T-cell (primary cell): ENCODE results near the gene MED29. TPM values are rescaled to one million over a fixed set of nuclear protein-coding genes. Genes with fewer than 3 reads are reported as not detected.

Experiments
- ATAC-seq, 4 experiments: fragments of 200-7000 bp in 3 of 4; fragments of 150-1000 bp in 1 of 4; cut with Tn5 transposase; replicated peaks in 1 of 4; 1 replicate in 3 of 4; 2 replicates in 1 of 4; pipeline ENCODE4 v1.10.0; 2021; ENCODE audit warnings: moderate library complexity in 3 of 4, mild to moderate bottlenecking in 2 of 4, moderate number of reproducible peaks in 1 of 4
- CTCF ChIA-PET, 2 donors: fragments of 300-600 bp; sonication (Branson Sonifier 250); formaldehyde crosslinking; loops; one replicate each; lab custom pipeline; 2022; ENCODE audit warnings: antibody characterized with exemption in 2 of 2; lab: Charles Lee
- POLR2A ChIA-PET, 2 donors: fragments of 300-600 bp; sonication (Branson Sonifier 250); formaldehyde crosslinking; loops; one replicate each; lab custom pipeline; 2022; ENCODE audit warnings: antibody characterized with exemption in 2 of 2; lab: Charles Lee
- DNase-seq, 35 experiments: peaks; one replicate each; pipeline versions ENCODE4 v3.0.0 to v3.0.0-alpha.2; 2013 to 2023
- H3K27ac ChIP-seq: one replicate; pipeline ENCODE4 v1.5.1; 2013; ENCODE audit warnings: low read length
- H3K27me3 ChIP-seq, 2 experiments: replicated peaks in 1 of 2; 1 replicate in 1 of 2; 2 replicates in 1 of 2; pipeline versions ENCODE4 v1.6.1 to v1.7.0; 2013; ENCODE audit warnings: low read length in 1 of 2, mixed read lengths in 1 of 2; ENCODE audit not compliant: control insufficient read depth in 2 of 2, insufficient read depth in 2 of 2; ENCODE audit errors: extremely low read depth in 1 of 2
- H3K36me3 ChIP-seq, 2 donors: 1 replicate in 1 of 2; 2 replicates in 1 of 2; pipeline versions ENCODE4 v1.6.1 to v1.7.0; 2013; ENCODE audit warnings: low read length in 1 of 2; ENCODE audit not compliant: control insufficient read depth in 2 of 2, insufficient read depth in 1 of 2; ENCODE audit errors: extremely low read depth in 1 of 2
- H3K4me1 ChIP-seq, 2 experiments: 1 replicate in 1 of 2; 2 replicates in 1 of 2; pipeline versions ENCODE4 v1.6.1 to v1.7.0; 2013; ENCODE audit warnings: low read length in 2 of 2, mixed read lengths in 1 of 2; ENCODE audit not compliant: insufficient read depth in 2 of 2, control insufficient read depth in 1 of 2; ENCODE audit errors: extremely low read depth in 1 of 2
- H3K4me3 ChIP-seq, 2 donors: 1 replicate in 1 of 2; 2 replicates in 1 of 2; pipeline versions ENCODE4 v1.5.1 to v1.7.0; 2013; ENCODE audit warnings: mild to moderate bottlenecking in 2 of 2, low read length in 1 of 2, moderate library complexity in 1 of 2; ENCODE audit not compliant: control insufficient read depth in 1 of 2; ENCODE audit errors: extremely low read depth in 1 of 2
- H3K9me3 ChIP-seq: 2 replicates; pipeline ENCODE4 v1.7.0; 2013
- H3K27ac Mint-ChIP-seq, 2 donors: one replicate each; pipeline ENCODE4 v1.8.0; 2020 to 2021; ENCODE audit warnings: mild to moderate bottlenecking in 2 of 2, mixed read lengths in 2 of 2
- H3K27me3 Mint-ChIP-seq, 2 donors: one replicate each; pipeline ENCODE4 v1.8.0; 2021 to 2022; ENCODE audit warnings: mixed read lengths in 2 of 2
- H3K36me3 Mint-ChIP-seq: one replicate; pipeline ENCODE4 v1.8.0; 2021; ENCODE audit warnings: mixed read lengths
- H3K4me1 Mint-ChIP-seq, 3 donors: one replicate each; pipeline ENCODE4 v1.8.0; 2020 to 2022; ENCODE audit warnings: mixed read lengths in 3 of 3, mild to moderate bottlenecking in 1 of 3
- H3K4me3 Mint-ChIP-seq, 3 donors: one replicate each; pipeline ENCODE4 v1.8.0; 2020 to 2022; ENCODE audit warnings: mild to moderate bottlenecking in 3 of 3, mixed read lengths in 3 of 3, moderate library complexity in 3 of 3
- H3K9me3 Mint-ChIP-seq, 3 donors: one replicate each; pipeline ENCODE4 v1.8.0; 2020 to 2022; ENCODE audit warnings: mixed read lengths in 3 of 3
- WGBS: methylation state at CpG from one replicate; pipeline ENCODE4 v1.1.5; 2013; ENCODE audit warnings: missing lambda C conversion rate; ENCODE audit not compliant: insufficient coverage; 5-methylcytosine and 5-hydroxymethylcytosine counted together
- total RNA-seq, 35 experiments: library from RNA in 6 of 35; stranded (reverse) in 6 of 35; fragments of 120-200 nt in 1 of 35; gene quantifications; one replicate each; pipeline versions ENCODE4 v1.2.1 to v1.2.4 and lab custom pipeline; 2013 to 2026

Gene MED29
- total RNA-seq, 5 donors from 2014 or later (not counting 1 experiment from before 2014, with no cell fraction given) = 42.0 to 48.7 (median 47.0) TPM

DNA sequence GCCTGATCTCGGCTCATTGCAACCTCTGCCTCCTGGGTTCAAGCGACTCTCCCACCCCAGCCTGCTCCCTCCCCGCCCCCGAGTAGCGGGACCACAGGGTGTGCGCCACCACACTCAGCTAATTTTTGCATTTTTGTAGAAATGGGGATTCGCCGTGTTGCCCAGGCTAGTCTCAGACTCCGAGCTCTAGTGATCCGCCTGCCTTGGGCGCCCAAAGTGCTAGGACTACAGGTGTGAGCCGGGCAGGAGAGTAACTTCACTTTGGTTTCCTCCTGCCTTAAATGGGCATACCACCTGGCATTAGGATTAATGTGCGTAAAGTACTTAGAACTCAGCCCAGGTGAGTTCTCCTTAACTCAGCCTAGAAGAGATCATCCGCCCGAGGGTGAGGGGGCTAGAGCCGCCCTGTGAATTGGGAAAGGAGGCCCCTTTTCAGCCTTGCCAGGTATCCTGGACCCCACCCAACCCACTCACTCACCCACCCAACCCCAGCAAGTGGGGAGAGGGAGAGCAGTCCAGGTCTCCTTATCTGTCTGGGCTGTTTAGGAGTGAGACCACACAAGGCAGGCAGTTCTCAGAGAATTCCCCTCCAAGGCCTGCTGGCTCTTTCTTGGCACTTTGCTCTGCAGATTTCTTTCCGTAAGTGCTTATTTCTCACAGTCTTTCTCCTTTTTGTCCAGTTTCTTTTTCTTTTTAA is 14.2 kb downstream of the MED29 start:
- WGBS = 67% methylated on average over 7 of the region's 17 CpGs
- ATAC-seq = no peak

DNA sequence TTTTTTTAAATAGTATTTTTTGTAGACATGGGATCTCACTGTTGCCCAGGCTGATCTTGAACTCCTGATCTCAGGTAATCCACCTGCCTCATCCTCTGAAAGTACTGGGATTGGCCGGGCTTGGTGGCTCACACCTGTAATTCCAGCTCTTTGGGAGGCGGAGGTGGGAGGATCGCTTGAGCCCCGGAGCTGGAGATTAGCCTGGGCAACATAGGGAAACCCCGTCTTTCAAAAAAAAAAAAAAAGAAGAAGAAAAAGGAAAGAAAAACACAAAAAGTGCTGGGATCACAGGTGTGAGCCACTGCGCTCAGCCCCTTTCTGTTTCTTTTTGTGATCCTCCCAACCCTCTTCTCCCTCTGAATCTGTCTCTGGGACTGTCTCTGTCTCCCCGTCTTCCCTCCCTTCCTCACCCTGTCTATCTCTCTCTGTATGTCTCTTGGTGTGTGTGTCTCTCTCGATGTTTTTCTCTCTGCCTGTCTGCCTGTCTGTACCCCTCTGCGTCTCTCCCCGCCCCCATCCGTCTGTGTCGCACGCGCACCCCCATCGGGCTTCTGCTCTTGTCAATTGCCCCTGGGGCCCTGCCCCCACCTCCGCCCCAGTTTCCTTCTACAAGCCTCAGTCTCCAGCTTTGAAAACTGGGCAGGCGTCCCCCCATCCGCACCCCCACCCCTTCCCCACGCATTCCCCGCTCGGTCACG is 14.9 kb downstream of the MED29 start:
- Histone ChIP-seq H3K27ac (peak overlapping the region; percentile 100), H3K9me3 (no peaks in the 10 kb centered on the region), H3K27me3 (no peaks in the 10 kb centered on the region), H3K4me1 (peaks cover 42 to 79% of the 10 kb centered on the region in 2 experiments), H3K36me3 (peaks cover 5 to 18% of the 10 kb centered on the region in 2 donors), H3K4me3 (peak overlapping the region; percentile 38 to 97)
- H3K9me3 Mint-ChIP-seq = no peaks in the 10 kb centered on the region
- DNase-seq (peak; percentile 83 to 96 (median 91)), ATAC-seq (peak; percentile 21 to 33 (median 28))
- POLR2A ChIA-PET = interaction anchor here in 1 of 2 donors (0.5 to 2.0 kb wide), 4 partner anchors 9 to 29 kb away, joined by 3 to 14 read pairs (median 4); partner anchors contain the start of genes MED29, PAF1 and RPS16
- CTCF ChIA-PET = interaction anchor here (0.6 kb wide), 2 partner anchors 279 to 298 kb away, joined by 4 to 11 read pairs; no protein-coding TSS in a partner anchor
- 8% methylated on average over 10 of the region's 22 CpGs for WGBS
- H3K4me3 Mint-ChIP-seq = peak overlapping the region; percentile 83 to 97 (median 85)
- peaks cover 56 to 68% (median 60%) of the 10 kb centered on the region in 3 donors for H3K4me1 Mint-ChIP-seq
- peaks cover 16% of the 10 kb centered on the region for H3K36me3 Mint-ChIP-seq
- peak overlapping the region; percentile 91 to 94 for H3K27ac Mint-ChIP-seq
- no peaks in the 10 kb centered on the region for H3K27me3 Mint-ChIP-seq

More for the DNA sequence above, 14.2 kb downstream of the MED29 start:
- Mint-ChIP-seq H3K27ac (peak overlapping the region; percentile 91 to 95), H3K4me3 (peak overlapping the region; percentile 83 to 97 (median 85)), H3K9me3 (no peaks in the 10 kb centered on the region), H3K27me3 (no peaks in the 10 kb centered on the region), H3K36me3 (peaks cover 16% of the 10 kb centered on the region), H3K4me1 (peaks cover 55 to 67% (median 59%) of the 10 kb centered on the region in 3 donors)
- peak in 5 of 35 experiments; percentile 13 to 54 (median 24) for DNase-seq
- Histone ChIP-seq H3K4me1 (peaks cover 39 to 79% of the 10 kb centered on the region in 2 experiments), H3K4me3 (peak overlapping the region; percentile 38 to 97), H3K27me3 (no peaks in the 10 kb centered on the region), H3K36me3 (peaks cover 5 to 18% of the 10 kb centered on the region in 2 donors), H3K27ac (peak overlapping the region; percentile 100), H3K9me3 (no peaks in the 10 kb centered on the region)
- CTCF ChIA-PET = interaction anchor here in 1 of 2 donors (0.6 kb wide), 1 partner anchor 297 kb away, joined by 4 read pairs; no protein-coding TSS in a partner anchor
- POLR2A ChIA-PET = interaction anchor here (0.6 to 2.0 kb wide), 4 partner anchors 9 to 70 kb away, joined by 3 to 14 read pairs (median 4); partner anchors contain the start of genes GMFG (in 1 of the 2), MED29 (in 1 of the 2) and PAF1 (in 1 of the 2)

DNA sequence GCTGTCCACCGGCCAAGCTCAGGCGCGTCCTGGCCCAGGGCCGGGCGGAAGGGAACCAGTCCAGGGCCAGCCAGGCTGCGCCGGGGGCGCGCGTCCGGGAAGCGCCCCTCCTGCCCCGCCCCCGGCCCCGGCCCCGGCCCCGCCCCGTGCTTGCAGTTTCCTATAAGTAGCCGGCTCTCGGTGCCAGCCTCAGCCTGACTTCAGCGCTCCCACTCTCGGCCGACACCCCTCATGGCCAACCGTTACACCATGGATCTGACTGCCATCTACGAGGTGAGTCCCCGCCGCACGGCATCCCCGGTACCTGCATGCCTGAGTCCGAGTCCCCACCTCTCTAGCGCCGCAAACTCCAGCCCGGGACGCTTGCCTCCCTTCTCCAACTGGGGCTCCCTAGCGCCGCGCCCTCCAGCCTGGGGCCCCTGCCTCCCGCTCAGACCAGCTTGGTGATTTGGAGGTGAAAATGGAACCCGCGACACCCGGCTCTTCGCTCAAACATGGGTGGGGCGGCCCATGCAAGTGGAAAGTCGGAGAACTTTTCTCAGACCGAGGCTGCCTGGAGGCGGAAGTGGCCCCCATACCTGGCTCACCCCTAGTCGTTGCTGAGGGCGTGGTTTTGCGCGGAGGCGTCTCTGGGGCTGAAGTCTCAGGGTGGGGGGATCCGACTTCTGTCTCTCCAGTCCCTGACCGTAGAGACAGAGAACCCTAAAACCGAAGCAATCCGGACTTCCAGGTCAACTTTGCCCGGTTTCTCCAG is 15.7 kb downstream of the MED29 start, which contains the start of gene ZFP36:
Gene ZFP36 (plus strand): TSS at position 192 of the 754 bp plus-strand sequence. CDS start 58 bp downstream, at position 250.
- H3K4me3 Mint-ChIP-seq = peak within 1 kb of the TSS; percentile 83 to 97 (median 85)
- peak; percentile 30 to 51 (median 44) for ATAC-seq
- peak within 1 kb of the TSS; percentile 97 for H3K4me3 ChIP-seq
- peaks cover 41 to 79% of the 10 kb centered on the region in 2 experiments for H3K4me1 ChIP-seq
- peak within 1 kb of the TSS; percentile 100 for H3K27ac ChIP-seq
- POLR2A ChIA-PET = interaction anchor here in 1 of 2 donors (0.6 to 2.0 kb wide), 3 partner anchors 10 to 28 kb away, joined by 3 to 14 read pairs (median 5); partner anchors contain the start of genes MED29, PAF1 and RPS16
- H3K9me3 ChIP-seq = no peaks in the 10 kb centered on the region
- no peaks in the 10 kb centered on the region for H3K27me3 ChIP-seq
- H3K36me3 Mint-ChIP-seq = peaks cover 16% of the 10 kb centered on the region
- peaks cover 5 to 18% of the 10 kb centered on the region in 2 donors for H3K36me3 ChIP-seq
- CTCF ChIA-PET = interaction anchor here (0.6 to 2.7 kb wide), 3 partner anchors 9 to 279 kb away, joined by 3 to 11 read pairs (median 11); partner anchors contain the start of gene RPS16 (in 1 of the 2)
- H3K27me3 Mint-ChIP-seq = no peaks in the 10 kb centered on the region
- peak within 1 kb of the TSS; percentile 95 to 98 for H3K27ac Mint-ChIP-seq
- no peaks in the 10 kb centered on the region for H3K9me3 Mint-ChIP-seq
- H3K4me1 Mint-ChIP-seq = peaks cover 55 to 68% (median 60%) of the 10 kb centered on the region in 3 donors
- DNase-seq = peak; percentile 75 to 93 (median 85)
- 0% methylated on average over 38 of the region's 56 CpGs for WGBS

DNA sequence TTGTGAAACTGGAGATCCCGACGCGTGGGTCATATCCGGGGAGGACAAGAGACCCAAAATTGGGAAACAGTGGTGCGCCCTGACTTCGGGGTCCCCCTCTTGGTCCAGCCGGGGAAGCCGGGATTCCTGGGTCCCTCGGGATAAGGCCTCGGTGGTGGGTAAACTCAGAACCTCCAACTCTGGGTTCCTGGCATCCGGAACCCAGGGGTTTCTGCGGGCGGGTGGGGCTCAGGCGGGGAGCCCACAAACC is 16.2 kb downstream of the MED29 start:
- Mint-ChIP-seq H3K36me3 (peaks cover 16% of the 10 kb centered on the region), H3K4me1 (peaks cover 52 to 68% (median 60%) of the 10 kb centered on the region in 3 donors), H3K9me3 (no peaks in the 10 kb centered on the region), H3K4me3 (peak overlapping the region; percentile 83 to 97 (median 85)), H3K27me3 (peaks cover 0 to 3% of the 10 kb centered on the region in 2 donors), H3K27ac (peak overlapping the region; percentile 95 to 98)
- no peak for DNase-seq
- 0% methylated on average over 14 of the region's 14 CpGs for WGBS
- Histone ChIP-seq H3K27ac (peak overlapping the region; percentile 100), H3K4me3 (peak overlapping the region; percentile 97), H3K36me3 (peaks cover 5 to 18% of the 10 kb centered on the region in 2 donors), H3K27me3 (no peaks in the 10 kb centered on the region), H3K9me3 (no peaks in the 10 kb centered on the region), H3K4me1 (peaks cover 36 to 76% of the 10 kb centered on the region in 2 experiments)
- CTCF ChIA-PET = interaction anchor here in 1 of 2 donors (1.0 to 2.7 kb wide), 2 partner anchors 10 to 28 kb away, joined by 3 to 11 read pairs; partner anchors contain the start of gene RPS16
- POLR2A ChIA-PET = interaction anchor here (0.7 to 0.9 kb wide), 2 partner anchors 9 to 10 kb away, joined by 3 to 6 read pairs; no protein-coding TSS in a partner anchor
- no peak for ATAC-seq

DNA sequence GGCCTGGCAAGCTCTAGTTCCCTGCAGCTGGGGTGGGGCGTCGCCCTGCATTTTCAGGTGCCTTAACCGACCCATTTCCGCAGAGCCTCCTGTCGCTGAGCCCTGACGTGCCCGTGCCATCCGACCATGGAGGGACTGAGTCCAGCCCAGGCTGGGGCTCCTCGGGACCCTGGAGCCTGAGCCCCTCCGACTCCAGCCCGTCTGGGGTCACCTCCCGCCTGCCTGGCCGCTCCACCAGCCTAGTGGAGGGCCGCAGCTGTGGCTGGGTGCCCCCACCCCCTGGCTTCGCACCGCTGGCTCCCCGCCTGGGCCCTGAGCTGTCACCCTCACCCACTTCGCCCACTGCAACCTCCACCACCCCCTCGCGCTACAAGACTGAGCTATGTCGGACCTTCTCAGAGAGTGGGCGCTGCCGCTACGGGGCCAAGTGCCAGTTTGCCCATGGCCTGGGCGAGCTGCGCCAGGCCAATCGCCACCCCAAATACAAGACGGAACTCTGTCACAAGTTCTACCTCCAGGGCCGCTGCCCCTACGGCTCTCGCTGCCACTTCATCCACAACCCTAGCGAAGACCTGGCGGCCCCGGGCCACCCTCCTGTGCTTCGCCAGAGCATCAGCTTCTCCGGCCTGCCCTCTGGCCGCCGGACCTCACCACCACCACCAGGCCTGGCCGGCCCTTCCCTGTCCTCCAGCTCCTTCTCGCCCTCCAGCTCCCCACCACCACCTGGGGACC is 16.6 kb downstream of the MED29 start:
- CTCF ChIA-PET = interaction anchor here (0.6 to 2.7 kb wide), 3 partner anchors 9 to 28 kb away, joined by 3 to 11 read pairs (median 3); partner anchors contain the start of gene RPS16 (in 1 of the 2)

More for the DNA sequence above, 16.6 kb downstream of the MED29 start:
- no peaks in the 10 kb centered on the region for H3K27me3 ChIP-seq
- peak overlapping the region; percentile 100 for H3K27ac ChIP-seq
- peaks cover 35 to 73% of the 10 kb centered on the region in 2 experiments for H3K4me1 ChIP-seq
- Mint-ChIP-seq H3K4me3 (peak overlapping the region; percentile 83 to 97 (median 85)), H3K9me3 (no peaks in the 10 kb centered on the region), H3K4me1 (peaks cover 50 to 64% (median 55%) of the 10 kb centered on the region in 3 donors), H3K36me3 (peaks cover 16% of the 10 kb centered on the region), H3K27me3 (peaks cover 0 to 3% of the 10 kb centered on the region in 2 donors), H3K27ac (peak overlapping the region; percentile 95 to 98)
- DNase-seq = peak; percentile 61 to 87 (median 79)
- 2% methylated on average over 39 of the region's 40 CpGs for whole genome bisulfite sequencing
- POLR2A ChIA-PET = interaction anchor here (0.7 to 1.2 kb wide), 5 partner anchors 10 to 28 kb away, joined by 3 to 6 read pairs (median 3); partner anchors contain the start of genes PAF1 (in 1 of the 2) and RPS16 (in 1 of the 2)
- no peaks in the 10 kb centered on the region for H3K9me3 ChIP-seq
- peaks cover 5 to 18% of the 10 kb centered on the region in 2 donors for H3K36me3 ChIP-seq
- H3K4me3 ChIP-seq = peak overlapping the region; percentile 97
- peak in 3 of 4 experiments; percentile 13 to 31 (median 27) for ATAC-seq
